ENCODE results near the gene FBLN1.

DNA sequence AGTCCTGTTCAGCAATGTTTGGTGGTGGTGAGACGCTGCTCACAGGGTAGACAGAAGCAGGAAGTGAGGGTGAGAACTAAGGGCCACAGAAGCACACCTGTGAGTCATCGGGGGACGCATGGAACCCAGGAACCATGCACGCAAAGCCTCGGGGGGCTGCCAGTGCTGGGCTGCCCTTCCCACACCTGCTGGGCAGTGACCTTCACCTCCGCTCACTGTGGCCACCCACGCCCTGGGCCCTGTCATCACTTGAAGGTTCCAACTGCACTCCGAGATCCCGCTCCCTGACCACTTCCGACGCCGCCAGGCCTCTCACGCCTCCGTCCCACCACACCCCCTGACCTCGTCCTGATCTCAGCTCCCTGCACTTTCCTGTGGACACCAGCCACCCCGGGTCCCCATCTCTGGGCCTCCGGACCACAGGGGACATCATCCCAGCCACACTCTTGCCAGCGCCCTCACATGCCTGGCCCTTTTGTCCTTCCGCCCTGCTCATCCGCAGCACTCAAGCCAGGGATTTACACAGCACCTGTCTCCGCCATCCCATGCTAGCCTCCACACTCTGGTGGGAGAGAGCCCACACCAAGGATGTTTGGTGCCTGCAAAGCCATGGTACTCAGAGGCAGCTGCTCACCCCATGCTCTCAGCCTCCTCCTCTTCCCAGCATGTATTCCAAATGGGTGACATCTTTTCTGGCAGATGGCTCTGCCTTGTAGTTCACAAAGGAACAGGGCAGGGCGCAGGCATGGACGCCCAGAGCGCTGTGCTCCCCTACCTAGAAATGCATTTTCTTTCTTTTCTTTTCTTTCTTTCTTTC lies 145.8 kb downstream of the FBLN1 start:
- TF ChIP-seq CTCF (conservative IDR thresholded peaks at IDR 0.05 in 1 of 2, IDR thresholded peaks at IDR 0.05 in 1 of 2; ENCODE audit: extremely low read depth in 1 of 2, insufficient read depth in 1 of 2, low read depth in 1 of 2, low read length in 2 of 2) (no peak), EZH2 (IDR thresholded peaks at IDR 0.05; ENCODE audit: borderline replicate concordance, low read length) (no peak)
